ENCODE results near the gene STXBP2. TPM values are rescaled to one million over a fixed set of nuclear protein-coding genes. Genes with fewer than 3 reads are reported as not detected.

Gene STXBP2
- total RNA-seq, 4 donors from 2014 or later = 2.4 to 10.3 (median 8.2) TPM; not detected in 1

GRCh38 chr19:7674010-7675005, 37.4 kb downstream of the STXBP2 start:
- H3K4me3 ChIP-seq = no peak overlapping the region
- H3K27ac ChIP-seq = no peak overlapping the region
- no peak for TF ChIP-seq POLR2A (IDR thresholded peaks at IDR 0.05)
- no peak for TF ChIP-seq CTCF (IDR thresholded peaks at IDR 0.05)
- DNase-seq = peak in 1 of 2 donors; percentile 21
- H3K27me3 ChIP-seq = no peaks in the 10 kb centered on the region
- H3K4me1 ChIP-seq = no peaks in the 10 kb centered on the region
- intact Hi-C loops (cut with DNase I; ENCODE audit: low total_unique reads) = no loop called here
- H3K36me3 ChIP-seq = no peaks in the 10 kb centered on the region
- H3K9me3 ChIP-seq = no peaks in the 10 kb centered on the region

- Histone ChIP-seq H3K36me3 (no peaks in the 10 kb centered on the region), H3K27me3 (no peaks in the 10 kb centered on the region), H3K4me1 (peaks cover 0 to under 1% of the 10 kb centered on the region in 2 donors), H3K9me3 (no peaks in the 10 kb centered on the region), H3K4me3 (no peak overlapping the region), H3K27ac (no peak overlapping the region)
- TF ChIP-seq CTCF (IDR thresholded peaks at IDR 0.05) = no peak
- TF ChIP-seq POLR2A (IDR thresholded peaks at IDR 0.05) = no peak
- intact Hi-C loops (cut with DNase I; ENCODE audit: low total_unique reads) = no loop called here
- no peak for DNase-seq
Measured at GRCh38 chr19:7676376-7676775, 39.5 kb downstream of the STXBP2 start.

- H3K27ac ChIP-seq = no peak within 1 kb of the TSS
- H3K27me3 ChIP-seq = no peaks in the 10 kb centered on the region
- TF ChIP-seq CTCF (IDR thresholded peaks at IDR 0.05) = no peak
- TF ChIP-seq POLR2A (IDR thresholded peaks at IDR 0.05) = no peak
- DNase-seq = no peak
- no peaks in the 10 kb centered on the region for H3K36me3 ChIP-seq
- H3K9me3 ChIP-seq = no peaks in the 10 kb centered on the region
- intact Hi-C loops (cut with DNase I; ENCODE audit: low total_unique reads) = no loop called here
- H3K4me1 ChIP-seq = peaks cover 0 to 5% of the 10 kb centered on the region in 2 donors
- H3K4me3 ChIP-seq = no peak within 1 kb of the TSS
Measured at GRCh38 chr19:7676854-7677253, 39.9 kb downstream of the STXBP2 start, which contains the start of gene MCEMP1. MCEMP1 (plus strand) TSS chr19:7677090; CDS start chr19:7677121, 31 bp downstream.

GRCh38 chr19:7677669-7678311, 40.9 kb downstream of the STXBP2 start:
- TF ChIP-seq POLR2A (IDR thresholded peaks at IDR 0.05) = no peak
- TF ChIP-seq CTCF (IDR thresholded peaks at IDR 0.05) = no peak
- Histone ChIP-seq H3K4me1 (peaks cover 0 to 10% of the 10 kb centered on the region in 2 donors), H3K27me3 (no peaks in the 10 kb centered on the region), H3K4me3 (no peak overlapping the region), H3K27ac (no peak overlapping the region), H3K36me3 (no peaks in the 10 kb centered on the region), H3K9me3 (no peaks in the 10 kb centered on the region)
- intact Hi-C loops (cut with DNase I; ENCODE audit: low total_unique reads) = no loop called here
- DNase-seq = no peak

Measured in uterus (tissue), 4 donors.